DOHH2 (cell line): ENCODE results near the gene DBT.

Source experiments
- H3F3A ChIP-seq: fragments of 200-600 bp; sonication (generic), shearing (Covaris generic); 2 replicates; pipeline ENCODE4 v1.6.0; 2016; ENCODE audit warnings: antibody characterized with exemption, mild to moderate bottlenecking; ENCODE audit not compliant: control insufficient read depth, insufficient read depth
- H3K27ac ChIP-seq: fragments of 200-600 bp; sonication (generic); 2 replicates; pipeline ENCODE4 v1.5.1; 2014; ENCODE audit warnings: low read depth, mild to moderate bottlenecking, low read length, moderate library complexity
- H3K27me3 ChIP-seq: fragments of 200-600 bp; sonication (generic); 2 replicates; pipeline ENCODE4 v1.6.1; 2014; ENCODE audit warnings: mild to moderate bottlenecking, low read length, mixed read lengths; ENCODE audit not compliant: control insufficient read depth
- H3K36me3 ChIP-seq: fragments of 200-600 bp; sonication (generic); 2 replicates; pipeline ENCODE4 v1.6.1; 2014; ENCODE audit warnings: mild to moderate bottlenecking, low read length, moderate library complexity, mixed read lengths; ENCODE audit not compliant: control insufficient read depth
- H3K4me1 ChIP-seq: fragments of 200-600 bp; sonication (generic); 2 replicates; pipeline ENCODE4 v1.6.1; 2014; ENCODE audit warnings: mild to moderate bottlenecking, low read length, mixed read lengths; ENCODE audit not compliant: control insufficient read depth
- H3K4me2 ChIP-seq: fragments of 200-600 bp; sonication (generic); 2 replicates; pipeline ENCODE4 v1.6.0; 2014; ENCODE audit warnings: mild to moderate bottlenecking, low read length, moderate library complexity
- H3K4me3 ChIP-seq: fragments of 200-600 bp; sonication (generic); 2 replicates; pipeline ENCODE4 v1.5.1; 2014; ENCODE audit warnings: mild to moderate bottlenecking, low read length, mixed read lengths
- H3K79me2 ChIP-seq: fragments of 200-600 bp; sonication (generic); 2 replicates; pipeline ENCODE4 v1.6.1; 2014; ENCODE audit warnings: mild to moderate bottlenecking, low read length, mixed read lengths; ENCODE audit not compliant: control insufficient read depth
- H3K9me2 ChIP-seq: fragments of 200-600 bp; sonication (generic); replicated peaks from 2 replicates; pipeline ENCODE4 v1.6.1; 2014; ENCODE audit warnings: mild to moderate bottlenecking, low read length, mixed read lengths; ENCODE audit not compliant: control insufficient read depth
- H3K9me3 ChIP-seq: fragments of 200-600 bp; sonication (generic); 2 replicates; pipeline ENCODE4 v1.6.1; 2014; ENCODE audit warnings: antibody characterized with exemption, low read length, mixed read lengths; ENCODE audit not compliant: control insufficient read depth, insufficient read depth
- H4K20me1 ChIP-seq: fragments of 200-600 bp; sonication (generic); 2 replicates; pipeline ENCODE4 v1.6.0; 2014; ENCODE audit warnings: low read depth, mild to moderate bottlenecking, antibody characterized with exemption, low read length, moderate library complexity; ENCODE audit not compliant: control insufficient read depth, insufficient read depth
- CTCF ChIP-seq: fragments of 200-600 bp; sonication (generic); IDR thresholded peaks from one replicate; pipeline ENCODE4 v1.5.1; 2014; ENCODE audit warnings: antibody characterized with exemption, mild to moderate bottlenecking, low read depth, low read length; ENCODE audit not compliant: poor library complexity, severe bottlenecking
- EZH2phosphoT487 ChIP-seq: fragments of 200-600 bp; sonication (generic); IDR thresholded peaks from 2 replicates; pipeline ENCODE4 v1.6.1; 2017; ENCODE audit warnings: borderline replicate concordance, mild to moderate bottlenecking, antibody characterized with exemption, low read length, moderate library complexity, mixed read lengths

The DBT gene

GRCh38 chr1:100292711-100293110 is 43.1 kb upstream of the DBT start:
- no peak overlapping the region for H3K4me3 ChIP-seq
- no peaks in the 10 kb centered on the region for H4K20me1 ChIP-seq
- H3K9me2 ChIP-seq, result no peaks in the 10 kb centered on the region
- peaks cover 37% of the 10 kb centered on the region for H3K36me3 ChIP-seq
- H3F3A ChIP-seq, result peaks cover 3% of the 10 kb centered on the region; the same call in 1 of the 2 replicates
- no peak overlapping the region for H3K27ac ChIP-seq
- TF ChIP-seq CTCF (no peak), EZH2phosphoT487 (no peak)
- H3K4me1 ChIP-seq, result no peaks in the 10 kb centered on the region
- H3K9me3 ChIP-seq, result no peaks in the 10 kb centered on the region
- H3K27me3 ChIP-seq, result no peaks in the 10 kb centered on the region
- H3K79me2 ChIP-seq, result no peaks in the 10 kb centered on the region
- no peak overlapping the region for H3K4me2 ChIP-seq

- TF ChIP-seq EZH2phosphoT487 (no peak), CTCF (no peak)
- Histone ChIP-seq H4K20me1 (no peaks in the 10 kb centered on the region), H3K79me2 (no peaks in the 10 kb centered on the region), H3K27me3 (no peaks in the 10 kb centered on the region), H3F3A (peaks cover 3% of the 10 kb centered on the region; the same call in 1 of the 2 replicates), H3K4me2 (no peak overlapping the region), H3K4me3 (no peak overlapping the region), H3K27ac (no peak overlapping the region), H3K9me2 (no peaks in the 10 kb centered on the region), H3K36me3 (peaks cover 51% of the 10 kb centered on the region), H3K4me1 (no peaks in the 10 kb centered on the region), H3K9me3 (no peaks in the 10 kb centered on the region)
Measured at GRCh38 chr1:100290291-100290690, 40.7 kb upstream of the DBT start.

GRCh38 chr1:100287162-100287561 is 37.5 kb upstream of the DBT start:
- no peaks in the 10 kb centered on the region for H3K9me2 ChIP-seq
- TF ChIP-seq EZH2phosphoT487, result no peak
- TF ChIP-seq CTCF, result no peak
- no peaks in the 10 kb centered on the region for H3K27me3 ChIP-seq
- no peaks in the 10 kb centered on the region for H4K20me1 ChIP-seq
- no peaks in the 10 kb centered on the region for H3F3A ChIP-seq
- H3K9me3 ChIP-seq, result no peaks in the 10 kb centered on the region
- H3K27ac ChIP-seq, result no peak overlapping the region
- H3K79me2 ChIP-seq, result no peaks in the 10 kb centered on the region
- no peak overlapping the region for H3K4me3 ChIP-seq
- peaks cover 63% of the 10 kb centered on the region for H3K36me3 ChIP-seq
- no peaks in the 10 kb centered on the region for H3K4me1 ChIP-seq
- H3K4me2 ChIP-seq, result no peak overlapping the region
